Right ventricle myocardium superior (tissue), 1 donor: ENCODE measurements around the gene GNG7. TPM values are rescaled to one million over a fixed set of nuclear protein-coding genes. Genes with fewer than 3 reads are reported as not detected.
"Not testable (repeated sequence)": the region's sequence is repeated elsewhere in the genome, so short reads cannot be mapped to it uniquely, and the experiment has no call there.

Experiments used
- ATAC-seq: fragments of 200-7000 bp; cut with Tn5 transposase; one replicate; pipeline ENCODE4 v1.9.1; 2020; ENCODE audit warnings: mild to moderate bottlenecking; ENCODE audit not compliant: poor library complexity
- DNase-seq: peaks from one replicate; pipeline ENCODE4 v3.0.0-alpha.2; 2020
- intact Hi-C: fragments of 100-400 bp; cut with DNase I; formaldehyde crosslinking; loops from one replicate; pipeline ENCODE4 v1.11.2; 2022
- total RNA-seq: library from RNA; stranded (reverse); fragmentation: NEBNext Ultra II Directional; extraction: Animal tissue kit (Norgen Biotek cat#: 25700); gene quantifications from one replicate; pipeline ENCODE4 v1.2.1, GENCODE V29; 2021
- donor health status: DM: no; HTN: yes; CAD: no; lungs with severe emphysema.

Gene GNG7
- total RNA-seq, 1 donor from 2014 or later, result 35.2 TPM

GRCh38 chr19:2616741-2617392 is 85.6 kb downstream of the GNG7 start:
- peak; percentile 75 for DNase-seq
- no peak for ATAC-seq
- intact Hi-C loops, result no loop called here

- DNase-seq (no peak), ATAC-seq (no peak)
- intact Hi-C loops, result no loop called here
These were observed 86.7 kb downstream of the GNG7 start for GRCh38 chr19:2615782-2616181.

- ATAC-seq (peak; percentile 24), DNase-seq (peak; percentile 68)
- intact Hi-C loops, result no loop called here
These were observed 88.8 kb downstream of the GNG7 start for GRCh38 chr19:2613507-2614295.

- DNase-seq (peak; percentile 43), ATAC-seq (no peak)
- intact Hi-C loops, result no loop called here
These were observed 89.8 kb downstream of the GNG7 start for GRCh38 chr19:2612619-2613249.

GRCh38 chr19:2611483-2612464 is 90.7 kb downstream of the GNG7 start:
- peak; percentile 38 for DNase-seq

GRCh38 chr19:2610637-2611482 is 91.6 kb downstream of the GNG7 start:
- DNase-seq (peak; percentile 96), ATAC-seq (peak; percentile 90)
- intact Hi-C loops, result loop anchor here (2.0 kb wide), 1 partner anchor 136 kb away; no protein-coding TSS in a partner anchor

More at GRCh38 chr19:2611483-2612464, 90.7 kb downstream of the GNG7 start:
- intact Hi-C loops, result loop anchor here (2.0 kb wide), 1 partner anchor 137 kb away; no protein-coding TSS in a partner anchor
- ATAC-seq, result no peak

GRCh38 chr19:2609389-2610116 is 92.9 kb downstream of the GNG7 start:
- ATAC-seq, result no peak
- intact Hi-C loops, result loop anchor here (2.0 kb wide), 1 partner anchor 135 kb away; no protein-coding TSS in a partner anchor
- peak; percentile 37 for DNase-seq

GRCh38 chr19:2609034-2609388 is 93.5 kb downstream of the GNG7 start:
- intact Hi-C loops, DNase-seq, ATAC-seq: not testable (repeated sequence)

GRCh38 chr19:2608602-2608922 is 93.9 kb downstream of the GNG7 start:
- DNase-seq, result no peak
- ATAC-seq, result no peak
- intact Hi-C loops, result no loop called here

GRCh38 chr19:2607712-2608601 is 94.5 kb downstream of the GNG7 start:
- intact Hi-C loops, result no loop called here
- no peak for ATAC-seq

GRCh38 chr19:2606774-2607173 is 95.7 kb downstream of the GNG7 start:
- intact Hi-C loops, result not testable (repeated sequence)
- peak; percentile 60 for DNase-seq
- ATAC-seq, result peak; percentile 25

More at GRCh38 chr19:2607712-2608601, 94.5 kb downstream of the GNG7 start:
- DNase-seq, result peak; percentile 52

GRCh38 chr19:2605889-2606288 is 96.6 kb downstream of the GNG7 start:
- DNase-seq, ATAC-seq, intact Hi-C loops: not testable (repeated sequence)

- no peak for ATAC-seq
- intact Hi-C loops, result no loop called here
- DNase-seq, result no peak
These were observed 97.7 kb downstream of the GNG7 start for GRCh38 chr19:2604747-2605329.

- ATAC-seq, result peak; percentile 56
- peak; percentile 80 for DNase-seq
- intact Hi-C loops, result no loop called here
These were observed 99.2 kb downstream of the GNG7 start for GRCh38 chr19:2603334-2603733.

- intact Hi-C loops, result no loop called here
These were observed 99.9 kb downstream of the GNG7 start for GRCh38 chr19:2602391-2603181.

More at GRCh38 chr19:2602391-2603181, 99.9 kb downstream of the GNG7 start:
- ATAC-seq (peak; percentile 86), DNase-seq (peak; percentile 91)
